KOPT-K1 (cell line): ENCODE measurements around the gene CCDC142.

Source experiments
- H3K27ac ChIP-seq: fragments of 200-600 bp; sonication (generic); 2 replicates; pipeline ENCODE4 v1.5.1; 2016; ENCODE audit warnings: antibody characterized with exemption, mild to moderate bottlenecking, low read depth, low read length; ENCODE audit not compliant: poor library complexity, severe bottlenecking
- H3K36me3 ChIP-seq: fragments of 200-600 bp; sonication (generic); 2 replicates; pipeline ENCODE4 v1.5.1; 2017; ENCODE audit warnings: antibody characterized with exemption, mild to moderate bottlenecking, low read length, moderate library complexity; ENCODE audit not compliant: insufficient read depth
- H3K9me3 ChIP-seq: fragments of 200-600 bp; sonication (generic); 2 replicates; pipeline ENCODE4 v1.5.1; 2017; ENCODE audit warnings: antibody characterized with exemption, low read length, mild to moderate bottlenecking; ENCODE audit not compliant: insufficient read depth, poor library complexity, severe bottlenecking

The CCDC142 gene

GRCh38 chr2:74482801-74483674 is at the start of gene CCDC142, which contains the start of gene TTC31:
TSS of gene CCDC142 (minus strand) at chr2:74482998. CDS start at chr2:74482837, 161 bp downstream.
TSS of gene TTC31 (plus strand) at chr2:74483081. CDS start at chr2:74483096, 15 bp downstream.
- peak within 1 kb of the TSS; percentile 83 for H3K27ac ChIP-seq
- peaks cover 53% of the 10 kb centered on the region for H3K36me3 ChIP-seq
- no peaks in the 10 kb centered on the region for H3K9me3 ChIP-seq

GRCh38 chr2:74532222-74532621 is 49.4 kb upstream of the CCDC142 start:
- Histone ChIP-seq H3K36me3 (peaks cover 42% of the 10 kb centered on the region), H3K27ac (no peak overlapping the region), H3K9me3 (no peaks in the 10 kb centered on the region)

GRCh38 chr2:74531666-74532065 is 48.9 kb upstream of the CCDC142 start:
- Histone ChIP-seq H3K36me3 (peaks cover 47% of the 10 kb centered on the region), H3K27ac (peak overlapping the region; percentile 91), H3K9me3 (no peaks in the 10 kb centered on the region)

GRCh38 chr2:74530239-74531187 is 47.7 kb upstream of the CCDC142 start:
- Histone ChIP-seq H3K27ac (peak overlapping the region; percentile 91), H3K9me3 (no peaks in the 10 kb centered on the region), H3K36me3 (peaks cover 59% of the 10 kb centered on the region)

- peak within 1 kb of the TSS; percentile 91 for H3K27ac ChIP-seq
- H3K36me3 ChIP-seq: peaks cover 65% of the 10 kb centered on the region
- no peaks in the 10 kb centered on the region for H3K9me3 ChIP-seq
Measured at GRCh38 chr2:74529357-74530238, 46.8 kb upstream of the CCDC142 start, which contains the start of the genes AUP1 and HTRA2. TSS of gene AUP1 (minus strand) at chr2:74529706. CDS start at chr2:74529629, 77 bp downstream. TSS of gene HTRA2 (plus strand) at chr2:74529933. CDS start at chr2:74530007, 74 bp downstream.

GRCh38 chr2:74528600-74529356 is 46.0 kb upstream of the CCDC142 start:
- no peaks in the 10 kb centered on the region for H3K9me3 ChIP-seq
- H3K36me3 ChIP-seq: peaks cover 60% of the 10 kb centered on the region
- H3K27ac ChIP-seq: peak overlapping the region; percentile 91

- Histone ChIP-seq H3K9me3 (no peaks in the 10 kb centered on the region), H3K36me3 (peaks cover 51% of the 10 kb centered on the region), H3K27ac (no peak overlapping the region)
Measured at GRCh38 chr2:74527741-74528140, 44.9 kb upstream of the CCDC142 start.

- Histone ChIP-seq H3K27ac (no peak overlapping the region), H3K9me3 (no peaks in the 10 kb centered on the region), H3K36me3 (peaks cover 41% of the 10 kb centered on the region)
Measured at GRCh38 chr2:74526649-74527230, 43.9 kb upstream of the CCDC142 start.

- H3K36me3 ChIP-seq: peaks cover 34% of the 10 kb centered on the region
- H3K9me3 ChIP-seq: no peaks in the 10 kb centered on the region
- H3K27ac ChIP-seq: no peak within 1 kb of the TSS
Measured at GRCh38 chr2:74525717-74526648, 43.2 kb upstream of the CCDC142 start, which contains the start of gene DQX1. TSS of gene DQX1 (minus strand) at chr2:74526231. CDS start at chr2:74525729, 502 bp downstream.

GRCh38 chr2:74524955-74525716 is 42.3 kb upstream of the CCDC142 start:
- Histone ChIP-seq H3K9me3 (no peaks in the 10 kb centered on the region), H3K27ac (no peak overlapping the region), H3K36me3 (peaks cover 34% of the 10 kb centered on the region)

- H3K27ac ChIP-seq: no peak overlapping the region
- peaks cover 34% of the 10 kb centered on the region for H3K36me3 ChIP-seq
- H3K9me3 ChIP-seq: no peaks in the 10 kb centered on the region
Measured at GRCh38 chr2:74524005-74524404, 41.2 kb upstream of the CCDC142 start.

GRCh38 chr2:74522516-74522915 is 39.7 kb upstream of the CCDC142 start:
- Histone ChIP-seq H3K27ac (no peak overlapping the region), H3K9me3 (no peaks in the 10 kb centered on the region), H3K36me3 (peaks cover 26% of the 10 kb centered on the region)
